Fibroblast of lung (primary cell): ENCODE measurements around the gene RBM33. TPM values are rescaled to one million over a fixed set of nuclear protein-coding genes. Genes with fewer than 3 reads are reported as not detected.

Source experiments
- DNase-seq, 2 donors: peaks; one replicate each; pipeline versions ENCODE4 v3.0.0 to v3.0.0-alpha.2; 2010; ENCODE audit warnings: low read depth in 2 of 2
- H2AFZ ChIP-seq: 2 replicates; pipeline ENCODE4 v1.5.1; 2012; ENCODE audit warnings: low read length, control low read depth, inconsistent platforms
- H3K27ac ChIP-seq: 2 replicates; pipeline ENCODE4 v1.5.1; 2011; ENCODE audit warnings: low read length, control low read depth; ENCODE audit not compliant: insufficient read depth
- H3K27me3 ChIP-seq: 2 replicates; pipeline ENCODE4 v1.5.1; 2011; ENCODE audit warnings: mild to moderate bottlenecking, low read length; ENCODE audit not compliant: control insufficient read depth, insufficient read depth
- H3K36me3 ChIP-seq: 2 replicates; pipeline ENCODE4 v1.5.1; 2011; ENCODE audit warnings: low read length; ENCODE audit not compliant: control insufficient read depth, insufficient read depth
- H3K4me1 ChIP-seq: 2 replicates; pipeline ENCODE4 v1.5.1; 2011; ENCODE audit warnings: low read length; ENCODE audit not compliant: control insufficient read depth, insufficient read depth; ENCODE audit errors: extremely low read depth
- H3K4me2 ChIP-seq: 2 replicates; pipeline ENCODE4 v1.5.1; 2011; ENCODE audit warnings: low read length, control low read depth; ENCODE audit not compliant: insufficient read depth; ENCODE audit errors: extremely low read depth
- H3K4me3 ChIP-seq, 4 experiments: fragments of 200-600 bp in 1 of 4; sonication (generic) in 1 of 4; replicated peaks in 1 of 4; 2 replicates each; pipeline ENCODE4 v1.5.1; 2011 to 2016; ENCODE audit warnings: low read length in 4 of 4, low read depth in 3 of 4, mild to moderate bottlenecking in 3 of 4, control low read depth in 2 of 4, inconsistent platforms in 1 of 4, mixed read lengths in 1 of 4; ENCODE audit not compliant: insufficient read depth in 1 of 4; ENCODE audit errors: control extremely low read depth in 1 of 4
- H3K79me2 ChIP-seq: 2 replicates; pipeline ENCODE4 v1.5.1; 2012; ENCODE audit warnings: mild to moderate bottlenecking, low read length, inconsistent platforms; ENCODE audit not compliant: control insufficient read depth, insufficient read depth
- H3K9ac ChIP-seq: 2 replicates; pipeline ENCODE4 v1.5.1; 2011; ENCODE audit warnings: mild to moderate bottlenecking, low read length, control low read depth; ENCODE audit not compliant: insufficient read depth
- H3K9me3 ChIP-seq: 2 replicates; pipeline ENCODE4 v1.5.1; 2012; ENCODE audit warnings: low read depth, low read length; ENCODE audit not compliant: control insufficient read depth, insufficient read depth
- H4K20me1 ChIP-seq: 2 replicates; pipeline ENCODE4 v1.5.1; 2011; ENCODE audit warnings: low read length; ENCODE audit not compliant: control insufficient read depth, insufficient read depth; ENCODE audit errors: extremely low read depth
- EZH2 ChIP-seq: IDR thresholded peaks from 2 replicates; pipeline ENCODE4 v1.5.1; 2012; ENCODE audit warnings: low read length, control low read depth, mild to moderate bottlenecking; ENCODE audit errors: missing control alignments
- polyA plus RNA-seq, 2 donors: library from polyadenylated mRNA; depleted of rRNA in 1 of 2; stranded (reverse) in 1 of 2; unstranded in 1 of 2; fragments of >200 nt; gene quantifications; 2 replicates each; pipeline ENCODE4 v1.2.1, GENCODE V29; 2011 to 2012; ENCODE audit warnings: missing spikeins in 1 of 2
- total RNA-seq: library from RNA; depleted of rRNA; stranded (reverse); fragments of >200 nt; gene quantifications from 2 replicates; pipeline ENCODE4 v1.2.1, GENCODE V29; 2014
- TF ChIP-seq, protein P1 (sequence below), 2 donors: IDR thresholded peaks in 1 of 2; conservative IDR thresholded peaks in 1 of 2; 1 replicate in 1 of 2; 2 replicates in 1 of 2; pipeline ENCODE4 v1.5.1; 2011 to 2012; ENCODE audit warnings: low read length in 2 of 2, control low read depth in 1 of 2, inconsistent platforms in 1 of 2, low read depth in 1 of 2, mild to moderate bottlenecking in 1 of 2

The RBM33 gene
- total and polyA plus RNA-seq, 2 donors (not counting 1 experiment from before 2014, with no cell fraction given) = 6.9 to 33.2 TPM

DNA sequence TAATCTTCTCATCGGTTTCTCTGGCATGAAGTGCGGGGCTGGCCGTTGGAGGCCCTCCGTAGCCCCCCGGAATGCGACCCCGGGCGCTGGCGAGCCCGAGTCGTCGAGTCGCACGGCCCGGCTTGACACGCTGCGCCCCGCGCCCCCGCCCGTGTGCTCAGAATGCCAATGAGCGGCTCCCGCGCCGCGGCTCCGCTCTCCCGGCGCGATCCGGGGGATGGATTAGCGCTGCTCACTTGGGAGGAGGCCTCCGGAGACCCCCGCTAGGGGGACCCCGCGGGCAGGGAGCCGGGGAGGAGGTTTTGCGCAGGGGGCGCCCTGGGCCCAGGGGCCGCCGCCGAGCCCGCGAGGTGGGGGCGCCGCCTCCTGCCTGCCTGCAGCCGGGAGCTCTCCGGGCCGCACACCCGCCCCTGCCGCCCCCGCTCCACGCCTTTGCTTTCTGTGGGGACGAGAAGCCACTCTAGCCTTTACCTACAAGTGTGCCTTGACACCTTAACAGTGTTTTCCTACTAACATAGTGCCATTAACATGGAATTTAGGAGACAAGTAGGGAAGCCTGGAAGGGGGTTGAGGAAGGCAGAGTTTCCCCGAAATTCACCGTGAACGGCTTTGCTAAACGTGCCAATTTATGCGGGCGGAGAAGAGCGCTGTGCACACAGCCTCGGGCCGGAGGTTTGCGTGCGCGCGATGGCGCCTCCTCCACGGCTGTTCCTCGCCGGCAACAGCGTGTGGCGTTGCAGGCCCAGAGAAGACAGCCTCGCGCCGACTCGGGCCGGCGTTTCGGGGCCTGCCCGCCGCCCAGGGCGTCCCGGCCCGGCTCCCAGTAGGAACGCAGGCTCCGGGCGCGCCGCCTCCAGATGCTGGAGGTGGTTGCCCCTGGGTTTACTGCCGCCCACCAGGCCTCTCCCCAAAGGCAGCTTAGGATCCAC, 160.7 kb downstream of the RBM33 start:
- Histone ChIP-seq H3K4me2 (peak overlapping the region; percentile 77), H3K4me1 (peaks cover 3% of the 10 kb centered on the region), H3K9ac (no peak overlapping the region), H3K9me3 (no peaks in the 10 kb centered on the region), H3K27me3 (peaks cover 47% of the 10 kb centered on the region), H3K79me2 (no peaks in the 10 kb centered on the region), H2AFZ (peak overlapping the region; percentile 65), H3K27ac (no peak overlapping the region), H3K36me3 (no peaks in the 10 kb centered on the region), H3K4me3 (peak overlapping the region; percentile 32 to 63 (median 40)), H4K20me1 (no peaks in the 10 kb centered on the region)
- no peak for TF ChIP-seq EZH2
- TF ChIP-seq, protein P1, sequence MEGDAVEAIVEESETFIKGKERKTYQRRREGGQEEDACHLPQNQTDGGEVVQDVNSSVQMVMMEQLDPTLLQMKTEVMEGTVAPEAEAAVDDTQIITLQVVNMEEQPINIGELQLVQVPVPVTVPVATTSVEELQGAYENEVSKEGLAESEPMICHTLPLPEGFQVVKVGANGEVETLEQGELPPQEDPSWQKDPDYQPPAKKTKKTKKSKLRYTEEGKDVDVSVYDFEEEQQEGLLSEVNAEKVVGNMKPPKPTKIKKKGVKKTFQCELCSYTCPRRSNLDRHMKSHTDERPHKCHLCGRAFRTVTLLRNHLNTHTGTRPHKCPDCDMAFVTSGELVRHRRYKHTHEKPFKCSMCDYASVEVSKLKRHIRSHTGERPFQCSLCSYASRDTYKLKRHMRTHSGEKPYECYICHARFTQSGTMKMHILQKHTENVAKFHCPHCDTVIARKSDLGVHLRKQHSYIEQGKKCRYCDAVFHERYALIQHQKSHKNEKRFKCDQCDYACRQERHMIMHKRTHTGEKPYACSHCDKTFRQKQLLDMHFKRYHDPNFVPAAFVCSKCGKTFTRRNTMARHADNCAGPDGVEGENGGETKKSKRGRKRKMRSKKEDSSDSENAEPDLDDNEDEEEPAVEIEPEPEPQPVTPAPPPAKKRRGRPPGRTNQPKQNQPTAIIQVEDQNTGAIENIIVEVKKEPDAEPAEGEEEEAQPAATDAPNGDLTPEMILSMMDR (conservative IDR thresholded peaks at IDR 0.05 in 1 of 2, IDR thresholded peaks at IDR 0.05 in 1 of 2; ENCODE audit: low read depth in 1 of 2, low read length in 2 of 2) = peak; percentile 46 to 49
- DNase-seq = peak; percentile 74 to 78

DNA sequence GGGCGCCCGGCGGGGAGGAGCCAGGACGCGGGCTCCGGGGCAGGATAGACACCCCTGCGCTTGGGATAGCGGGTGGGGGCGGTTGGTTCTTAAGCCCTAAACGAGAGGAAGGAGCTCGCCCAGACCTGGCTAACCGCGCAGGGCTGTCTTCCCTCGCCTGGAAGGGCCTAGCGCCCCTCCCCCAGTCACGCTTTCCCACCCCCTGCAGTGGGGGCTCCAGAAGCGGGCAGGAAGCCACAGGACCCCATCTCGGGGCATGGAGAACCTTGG, 161.3 kb downstream of the RBM33 start:
- Histone ChIP-seq H3K27ac (no peak overlapping the region), H3K4me2 (peak overlapping the region; percentile 77), H2AFZ (peak overlapping the region; percentile 4), H3K36me3 (no peaks in the 10 kb centered on the region), H3K79me2 (no peaks in the 10 kb centered on the region), H3K4me1 (peaks cover 3% of the 10 kb centered on the region), H4K20me1 (no peaks in the 10 kb centered on the region), H3K9me3 (no peaks in the 10 kb centered on the region), H3K4me3 (peak overlapping the region in 3 of 4 experiments; percentile 12 to 44 (median 32)), H3K9ac (no peak overlapping the region), H3K27me3 (peaks cover 50% of the 10 kb centered on the region)
- no peak for DNase-seq
- TF ChIP-seq EZH2 = no peak
- TF ChIP-seq, protein P1 (conservative IDR thresholded peaks at IDR 0.05 in 1 of 2, IDR thresholded peaks at IDR 0.05 in 1 of 2; ENCODE audit: low read depth in 1 of 2, low read length in 2 of 2) = no peak

DNA sequence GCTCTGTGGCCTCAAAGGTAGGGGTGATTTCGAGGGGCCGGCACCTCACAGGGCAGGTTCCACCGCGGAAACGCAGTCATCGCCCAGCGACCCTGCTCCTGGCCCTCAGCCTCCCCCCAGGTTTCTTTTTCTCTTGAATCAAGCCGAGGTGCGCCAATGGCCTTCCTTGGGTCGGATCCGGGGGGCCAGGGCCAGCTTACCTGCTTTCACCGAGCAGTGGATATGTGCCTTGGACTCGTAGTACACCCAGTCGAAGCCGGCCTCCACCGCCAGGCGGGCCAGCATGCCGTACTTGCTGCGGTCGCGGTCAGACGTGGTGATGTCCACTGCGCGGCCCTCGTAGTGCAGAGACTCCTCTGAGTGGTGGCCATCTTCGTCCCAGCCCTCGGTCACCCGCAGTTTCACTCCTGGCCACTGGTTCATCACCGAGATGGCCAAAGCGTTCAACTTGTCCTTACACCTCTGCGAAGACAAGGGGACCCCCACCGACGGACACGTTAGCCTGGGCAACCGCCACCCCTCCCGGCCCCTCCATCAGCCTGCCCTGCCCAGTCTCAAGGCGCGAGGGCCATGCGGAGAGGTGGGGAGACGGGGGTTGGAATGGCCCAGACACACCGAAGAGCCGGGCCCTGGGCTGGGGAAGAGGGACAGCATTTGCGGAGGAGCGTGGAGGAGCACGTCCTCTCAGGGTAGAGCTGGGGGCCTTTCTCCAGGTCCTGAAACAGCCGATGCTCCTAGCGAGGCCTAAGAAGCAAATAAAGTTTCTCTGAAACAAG, 161.8 kb downstream of the RBM33 start:
- no peak overlapping the region for H3K27ac ChIP-seq
- no peak for DNase-seq
- no peak overlapping the region for H2AFZ ChIP-seq
- H3K4me1 ChIP-seq = peaks cover 3% of the 10 kb centered on the region
- no peaks in the 10 kb centered on the region for H3K36me3 ChIP-seq
- H3K4me2 ChIP-seq = no peak overlapping the region
- no peaks in the 10 kb centered on the region for H3K9me3 ChIP-seq
- no peaks in the 10 kb centered on the region for H4K20me1 ChIP-seq
- TF ChIP-seq, protein P1 (conservative IDR thresholded peaks at IDR 0.05 in 1 of 2, IDR thresholded peaks at IDR 0.05 in 1 of 2; ENCODE audit: low read depth in 1 of 2, low read length in 2 of 2) = no peak
- peak; percentile 69 for TF ChIP-seq EZH2
- H3K9ac ChIP-seq = no peak overlapping the region
- peaks cover 51% of the 10 kb centered on the region for H3K27me3 ChIP-seq
- H3K4me3 ChIP-seq = peak overlapping the region in 1 of 4 experiments; percentile 44
- no peaks in the 10 kb centered on the region for H3K79me2 ChIP-seq
